Endothelial cell of umbilical vein (primary cell): ENCODE results near the gene PRKAG2.

Experiments used
- EZH2 ChIP-seq: IDR thresholded peaks from 2 replicates; pipeline ENCODE4 v1.6.1; 2012; ENCODE audit warnings: borderline replicate concordance, low read depth, mild to moderate bottlenecking, moderate library complexity, low read length, inconsistent platforms; ENCODE audit not compliant: severe bottlenecking
- MYC ChIP-seq: IDR thresholded peaks from one replicate; pipeline ENCODE4 v1.6.1; 2011; ENCODE audit warnings: mild to moderate bottlenecking, low read depth, low read length
- POLR2A ChIP-seq: IDR thresholded peaks from 2 replicates; pipeline ENCODE4 v1.6.1; 2012; ENCODE audit warnings: low read depth, mild to moderate bottlenecking, control low read depth, low read length
- TF ChIP-seq, protein P1 (sequence below), 2 donors: IDR thresholded peaks; 1 replicate in 1 of 2; 2 replicates in 1 of 2; pipeline ENCODE4 v1.5.1; 2011; ENCODE audit warnings: low read length in 2 of 2, mild to moderate bottlenecking in 2 of 2, moderate library complexity in 2 of 2, control low read depth in 1 of 2, inconsistent platforms in 1 of 2, low read depth in 1 of 2; ENCODE audit not compliant: insufficient read depth in 1 of 2; ENCODE audit errors: extremely low read depth in 1 of 2
- TF ChIP-seq, protein P2 (sequence below): IDR thresholded peaks from 2 replicates; pipeline ENCODE4 v1.6.1; 2011; ENCODE audit not compliant: insufficient read depth, insufficient read length

DNA sequence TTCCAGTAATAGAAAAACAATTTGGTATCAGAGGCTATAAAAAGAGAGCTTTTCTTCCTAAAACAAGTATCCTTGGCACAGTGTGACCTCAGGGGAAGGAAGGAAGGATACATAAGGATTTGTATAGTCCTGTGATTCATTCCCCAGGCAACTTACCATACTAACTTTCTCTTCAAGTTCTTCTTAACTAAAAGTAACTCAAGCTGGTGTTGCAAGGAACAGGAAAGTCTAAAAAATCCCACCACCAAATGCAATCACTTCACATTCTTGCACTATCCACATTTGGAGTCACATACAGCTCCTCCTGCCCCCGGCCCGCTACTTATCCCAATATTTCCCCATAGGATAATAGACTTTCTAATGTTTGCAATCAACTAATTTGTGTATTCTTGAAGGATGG lies 84.8 kb downstream of the PRKAG2 start:
- TF ChIP-seq, protein P1, sequence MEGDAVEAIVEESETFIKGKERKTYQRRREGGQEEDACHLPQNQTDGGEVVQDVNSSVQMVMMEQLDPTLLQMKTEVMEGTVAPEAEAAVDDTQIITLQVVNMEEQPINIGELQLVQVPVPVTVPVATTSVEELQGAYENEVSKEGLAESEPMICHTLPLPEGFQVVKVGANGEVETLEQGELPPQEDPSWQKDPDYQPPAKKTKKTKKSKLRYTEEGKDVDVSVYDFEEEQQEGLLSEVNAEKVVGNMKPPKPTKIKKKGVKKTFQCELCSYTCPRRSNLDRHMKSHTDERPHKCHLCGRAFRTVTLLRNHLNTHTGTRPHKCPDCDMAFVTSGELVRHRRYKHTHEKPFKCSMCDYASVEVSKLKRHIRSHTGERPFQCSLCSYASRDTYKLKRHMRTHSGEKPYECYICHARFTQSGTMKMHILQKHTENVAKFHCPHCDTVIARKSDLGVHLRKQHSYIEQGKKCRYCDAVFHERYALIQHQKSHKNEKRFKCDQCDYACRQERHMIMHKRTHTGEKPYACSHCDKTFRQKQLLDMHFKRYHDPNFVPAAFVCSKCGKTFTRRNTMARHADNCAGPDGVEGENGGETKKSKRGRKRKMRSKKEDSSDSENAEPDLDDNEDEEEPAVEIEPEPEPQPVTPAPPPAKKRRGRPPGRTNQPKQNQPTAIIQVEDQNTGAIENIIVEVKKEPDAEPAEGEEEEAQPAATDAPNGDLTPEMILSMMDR (IDR thresholded peaks at IDR 0.05; ENCODE audit: extremely low read depth in 1 of 2, insufficient read depth in 1 of 2, low read depth in 1 of 2, low read length in 2 of 2): no peak
- TF ChIP-seq EZH2 (no peak), MYC (no peak), POLR2A (no peak)
- TF ChIP-seq, protein P2, sequence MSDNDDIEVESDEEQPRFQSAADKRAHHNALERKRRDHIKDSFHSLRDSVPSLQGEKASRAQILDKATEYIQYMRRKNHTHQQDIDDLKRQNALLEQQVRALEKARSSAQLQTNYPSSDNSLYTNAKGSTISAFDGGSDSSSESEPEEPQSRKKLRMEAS: no peak
